Nephron progenitor cell (in vitro differentiated cells): ENCODE results near the gene R3HDM1.
A peak's percentile ranks its signal among the peaks of the same experiment; 100 is the strongest.
"Not testable (repeated sequence)": the region's sequence is repeated elsewhere in the genome, so short reads cannot be mapped to it uniquely, and the experiment has no call there.

Source experiments
- DNase-seq: peaks from one replicate; pipeline ENCODE4 v3.0.0; 2021
- H3K27ac Mint-ChIP-seq: 2 replicates; pipeline ENCODE4 v1.8.0; 2021; ENCODE audit warnings: mild to moderate bottlenecking, moderate library complexity, mixed read lengths
- H3K27me3 Mint-ChIP-seq: 2 replicates; pipeline ENCODE4 v1.8.0; 2021; ENCODE audit warnings: mild to moderate bottlenecking, low read depth, mixed read lengths; ENCODE audit not compliant: poor library complexity
- H3K36me3 Mint-ChIP-seq: 2 replicates; pipeline ENCODE4 v1.8.0; 2021; ENCODE audit warnings: low read depth, mixed read lengths
- H3K4me1 Mint-ChIP-seq: 2 replicates; pipeline ENCODE4 v1.8.0; 2021; ENCODE audit warnings: mixed read lengths
- H3K4me3 Mint-ChIP-seq: 2 replicates; pipeline ENCODE4 v1.8.0; 2021; ENCODE audit warnings: mild to moderate bottlenecking, moderate library complexity, mixed read lengths
- H3K9me3 Mint-ChIP-seq: 2 replicates; pipeline ENCODE4 v1.8.0; 2021; ENCODE audit warnings: mild to moderate bottlenecking, moderate library complexity, mixed read lengths
- TF ChIP-seq, protein P1 (sequence below): fragments of 200-600 bp; sonication (generic); IDR thresholded peaks from 2 replicates; pipeline ENCODE4 v1.5.0; 2021; ENCODE audit warnings: antibody characterized with exemption

Gene R3HDM1

DNA sequence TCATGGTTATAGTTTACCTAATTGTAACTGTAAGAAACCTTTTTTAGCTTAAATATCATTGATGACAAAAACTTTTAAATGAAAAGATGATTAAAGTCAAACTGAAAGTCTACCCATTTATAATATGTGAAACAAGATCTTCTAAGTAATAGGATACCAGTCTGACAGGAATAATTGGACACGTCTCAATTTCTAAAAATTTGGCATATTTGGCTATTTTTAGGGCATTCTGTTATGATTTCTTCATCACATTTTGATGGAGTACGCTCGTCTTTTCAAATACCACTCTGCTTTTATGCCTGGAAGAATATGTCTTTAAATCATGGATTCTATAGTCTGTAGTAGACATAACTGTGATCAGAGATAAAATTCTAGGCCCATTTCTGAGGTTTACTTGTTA lies 1.3 kb downstream of the R3HDM1 start:
- H3K9me3 Mint-ChIP-seq = peaks cover 35% of the 10 kb centered on the region
- no peaks in the 10 kb centered on the region for H3K27me3 Mint-ChIP-seq
- H3K4me1 Mint-ChIP-seq = peaks cover 29% of the 10 kb centered on the region
- peaks cover 60% of the 10 kb centered on the region for H3K36me3 Mint-ChIP-seq
- TF ChIP-seq, protein P1, sequence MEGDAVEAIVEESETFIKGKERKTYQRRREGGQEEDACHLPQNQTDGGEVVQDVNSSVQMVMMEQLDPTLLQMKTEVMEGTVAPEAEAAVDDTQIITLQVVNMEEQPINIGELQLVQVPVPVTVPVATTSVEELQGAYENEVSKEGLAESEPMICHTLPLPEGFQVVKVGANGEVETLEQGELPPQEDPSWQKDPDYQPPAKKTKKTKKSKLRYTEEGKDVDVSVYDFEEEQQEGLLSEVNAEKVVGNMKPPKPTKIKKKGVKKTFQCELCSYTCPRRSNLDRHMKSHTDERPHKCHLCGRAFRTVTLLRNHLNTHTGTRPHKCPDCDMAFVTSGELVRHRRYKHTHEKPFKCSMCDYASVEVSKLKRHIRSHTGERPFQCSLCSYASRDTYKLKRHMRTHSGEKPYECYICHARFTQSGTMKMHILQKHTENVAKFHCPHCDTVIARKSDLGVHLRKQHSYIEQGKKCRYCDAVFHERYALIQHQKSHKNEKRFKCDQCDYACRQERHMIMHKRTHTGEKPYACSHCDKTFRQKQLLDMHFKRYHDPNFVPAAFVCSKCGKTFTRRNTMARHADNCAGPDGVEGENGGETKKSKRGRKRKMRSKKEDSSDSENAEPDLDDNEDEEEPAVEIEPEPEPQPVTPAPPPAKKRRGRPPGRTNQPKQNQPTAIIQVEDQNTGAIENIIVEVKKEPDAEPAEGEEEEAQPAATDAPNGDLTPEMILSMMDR = no peak
- peak overlapping the region; percentile 87 for H3K27ac Mint-ChIP-seq
- no peak overlapping the region for H3K4me3 Mint-ChIP-seq
- DNase-seq = no peak

DNA sequence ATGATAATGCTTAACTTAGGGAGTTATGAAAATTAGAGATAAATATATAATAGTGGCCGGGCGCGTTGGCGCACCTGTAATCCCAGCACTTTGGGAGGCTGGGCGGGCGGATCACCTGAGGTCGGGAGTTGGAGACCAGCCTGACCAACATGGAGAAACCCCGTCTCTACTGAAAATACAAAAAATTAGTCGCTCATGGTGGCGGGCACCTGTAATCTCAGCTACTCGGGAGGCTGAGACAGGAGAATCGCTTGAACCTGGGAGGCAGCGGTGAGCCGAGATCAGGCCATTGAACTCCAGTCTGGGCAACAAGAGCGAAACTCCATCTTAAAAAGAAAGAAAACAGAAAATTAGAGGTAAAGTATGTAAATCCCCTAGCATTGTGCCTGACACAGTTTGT lies 2.3 kb downstream of the R3HDM1 start:
- not testable (repeated sequence) for H3K27me3 Mint-ChIP-seq, DNase-seq, H3K4me3 Mint-ChIP-seq, H3K27ac Mint-ChIP-seq
- Mint-ChIP-seq H3K36me3 (peaks cover 57% of the 10 kb centered on the region), H3K9me3 (peaks cover 39% of the 10 kb centered on the region), H3K4me1 (peaks cover 26% of the 10 kb centered on the region)

GRCh38 chr2:135546436-135546835 lies 15.2 kb downstream of the R3HDM1 start:
- TF ChIP-seq, protein P1 = no peak
- DNase-seq = no peak
- Mint-ChIP-seq H3K36me3 (peaks cover 61% of the 10 kb centered on the region), H3K9me3 (peaks cover 1% of the 10 kb centered on the region), H3K27ac (no peak overlapping the region), H3K27me3 (no peaks in the 10 kb centered on the region), H3K4me1 (peaks cover 4% of the 10 kb centered on the region), H3K4me3 (no peak overlapping the region)

- H3K27me3 Mint-ChIP-seq = no peaks in the 10 kb centered on the region
- H3K4me3 Mint-ChIP-seq = no peak overlapping the region
- H3K9me3 Mint-ChIP-seq = no peaks in the 10 kb centered on the region
- peaks cover 4% of the 10 kb centered on the region for H3K4me1 Mint-ChIP-seq
- TF ChIP-seq, protein P1 = no peak
- peaks cover 58% of the 10 kb centered on the region for H3K36me3 Mint-ChIP-seq
- DNase-seq = no peak
- no peak overlapping the region for H3K27ac Mint-ChIP-seq
These were observed 16.0 kb downstream of the R3HDM1 start for GRCh38 chr2:135547311-135547710.

- Mint-ChIP-seq H3K9me3 (peaks cover 11% of the 10 kb centered on the region), H3K27me3 (no peaks in the 10 kb centered on the region), H3K27ac (no peak overlapping the region), H3K4me1 (no peaks in the 10 kb centered on the region), H3K36me3 (peaks cover 57% of the 10 kb centered on the region), H3K4me3 (no peak overlapping the region)
- TF ChIP-seq, protein P1 = no peak
- DNase-seq = no peak
These were observed 20.1 kb downstream of the R3HDM1 start for GRCh38 chr2:135551356-135551755.

DNA sequence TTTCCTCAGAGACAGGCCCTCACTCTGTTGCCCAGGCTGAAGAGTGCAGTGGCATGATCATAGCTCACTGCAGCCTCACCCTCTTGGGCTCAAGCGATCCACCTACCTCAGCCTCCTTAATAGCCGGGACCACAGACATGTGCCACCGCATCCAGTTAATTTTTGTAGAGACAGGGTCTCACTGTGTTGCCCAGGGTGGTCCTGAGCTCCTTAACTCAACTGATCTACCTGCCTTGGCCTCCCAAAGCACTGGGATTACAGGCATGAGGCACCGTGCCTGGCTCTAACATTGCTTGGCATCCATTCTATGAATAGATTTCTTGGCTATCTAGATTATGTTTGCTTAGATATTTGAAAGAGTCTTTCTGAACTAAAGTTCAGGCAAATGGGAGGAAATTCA lies 21.6 kb downstream of the R3HDM1 start:
- Mint-ChIP-seq H3K4me3 (no peak overlapping the region), H3K27me3 (no peaks in the 10 kb centered on the region), H3K27ac (no peak overlapping the region), H3K36me3 (peaks cover 64% of the 10 kb centered on the region), H3K9me3 (peaks cover 11% of the 10 kb centered on the region), H3K4me1 (no peaks in the 10 kb centered on the region)
- TF ChIP-seq, protein P1 = no peak
- DNase-seq = no peak
